NCI-H524 (cell line): ENCODE data around the gene WDR45B.
"Not testable (repeated sequence)": the region's sequence is repeated elsewhere in the genome, so short reads cannot be mapped to it uniquely, and the experiment has no call there.

Experiments used
- DNase-seq, 2 experiments: peaks; one replicate each; lab custom pipeline; 2025; lab: John Stamatoyannopoulos, UW

The WDR45B gene

GRCh38 chr17:82582709-82583108 lies 65.5 kb downstream of the WDR45B start:
- DNase-seq: no peak

GRCh38 chr17:82582213-82582612 lies 66.0 kb downstream of the WDR45B start:
- DNase-seq: no peak

GRCh38 chr17:82579969-82580368 lies 68.3 kb downstream of the WDR45B start:
- not testable (repeated sequence) for DNase-seq

GRCh38 chr17:82577300-82577699 lies 70.9 kb downstream of the WDR45B start:
- no peak for DNase-seq

GRCh38 chr17:82575581-82576221 lies 72.5 kb downstream of the WDR45B start:
- DNase-seq: not testable (repeated sequence)

GRCh38 chr17:82574041-82574440 lies 74.2 kb downstream of the WDR45B start:
- no peak for DNase-seq

- no peak for DNase-seq
Observed at GRCh38 chr17:82571855-82572254, 76.4 kb downstream of the WDR45B start.

GRCh38 chr17:82570277-82570676 lies 78.0 kb downstream of the WDR45B start:
- DNase-seq: no peak

- DNase-seq: no peak
Observed at GRCh38 chr17:82569621-82570020, 78.6 kb downstream of the WDR45B start.

GRCh38 chr17:82568997-82569393 lies 79.2 kb downstream of the WDR45B start:
- no peak for DNase-seq

GRCh38 chr17:82567286-82567685 lies 81.0 kb downstream of the WDR45B start:
- no peak for DNase-seq

GRCh38 chr17:82566129-82566960 lies 81.9 kb downstream of the WDR45B start:
- DNase-seq: no peak

- no peak for DNase-seq
Observed at GRCh38 chr17:82565551-82565950, 82.7 kb downstream of the WDR45B start.
